K562 (cell line): ENCODE data around the gene MGAM2. TPM values are rescaled to one million over a fixed set of nuclear protein-coding genes. Genes with fewer than 3 reads are reported as not detected.

Experiments
- ATAC-seq: fragments of 200-7000 bp; cut with Tn5 transposase; 3 replicates; pipeline ENCODE4 v1.9.1; 2020; ENCODE audit warnings: moderate library complexity
- BruUV-seq: library from RNA; stranded (reverse); fragments of 400-500 nt; replicated peaks from 2 replicates; lab custom pipeline; 2021; lab: Mats Ljungman, UMichigan
- CTCF ChIA-PET: fragments of 300-600 bp; formaldehyde crosslinking; extraction: SDS; loops from one replicate; lab custom pipeline; 2021; ENCODE audit warnings: low intra/inter-chr PET ratio; lab: Yijun Ruan, JAX
- POLR2A ChIA-PET: fragments of 300-600, 350-650 bp; sonication (Branson Sonifier 250); formaldehyde crosslinking; extraction: SDS; loops from one replicate; lab custom pipeline; 2021; ENCODE audit warnings: antibody characterized with exemption, inconsistent platforms; lab: Yijun Ruan, JAX
- DNase-seq, 4 experiments: peaks; one replicate each; pipeline versions ENCODE4 v3.0.0 to v3.0.0-alpha.2; 2011 to 2018; ENCODE audit warnings: low spot score in 3 of 4, mixed read lengths in 3 of 4; ENCODE audit errors: extremely low read depth in 1 of 4
- FAIRE-seq: peaks from 2 replicates; lab custom pipeline; 2011; peaks lifted over from hg19 to GRCh38; lab: Jason Lieb, UNC
- H2AFZ ChIP-seq: 2 replicates; pipeline ENCODE4 v1.6.0; 2011; ENCODE audit warnings: low read depth, low read length, control low read depth, inconsistent platforms
- H3K27ac ChIP-seq: fragments of 200-600 bp; 3 replicates; pipeline ENCODE4 v1.8.0; 2011; ENCODE audit warnings: low read depth, mild to moderate bottlenecking, control low read depth, inconsistent platforms, low read length, moderate library complexity, mixed read lengths; ENCODE audit errors: extremely low read depth
- H3K27me3 ChIP-seq, 2 experiments: fragments of 300-600 bp in 1 of 2; 2 replicates in 1 of 2; 3 replicates in 1 of 2; pipeline versions ENCODE4 v1.6.0 to v1.8.0; 2011; ENCODE audit warnings: inconsistent platforms in 2 of 2, low read length in 2 of 2, mild to moderate bottlenecking in 1 of 2, mixed read lengths in 1 of 2, moderate library complexity in 1 of 2; ENCODE audit not compliant: control insufficient read depth in 2 of 2, insufficient read depth in 2 of 2
- H3K36me3 ChIP-seq: fragments of 300-600 bp; 3 replicates; pipeline ENCODE4 v1.8.0; 2011; ENCODE audit warnings: mild to moderate bottlenecking, low read length, inconsistent platforms; ENCODE audit not compliant: control insufficient read depth, insufficient read depth
- H3K4me1 ChIP-seq, 2 experiments: fragments of 200-600 bp in 1 of 2; replicated peaks in 1 of 2; 2 replicates in 1 of 2; 3 replicates in 1 of 2; pipeline versions ENCODE4 v1.5.1 to v1.8.0; 2011; ENCODE audit warnings: inconsistent platforms in 2 of 2, low read length in 2 of 2, mild to moderate bottlenecking in 1 of 2, mixed read lengths in 1 of 2, moderate library complexity in 1 of 2; ENCODE audit not compliant: control insufficient read depth in 2 of 2, insufficient read depth in 2 of 2
- H3K4me2 ChIP-seq: 2 replicates; pipeline ENCODE4 v1.6.1; 2011; ENCODE audit warnings: low read length, control low read depth, inconsistent platforms, mixed read lengths; ENCODE audit not compliant: insufficient read depth
- H3K4me3 ChIP-seq: fragments of 200-600 bp; sonication (generic), shearing (Covaris generic); 2 replicates; pipeline ENCODE4 v1.5.1; 2016; ENCODE audit warnings: control low read depth, inconsistent platforms
- H3K79me2 ChIP-seq: fragments of 200-600 bp; 3 replicates; pipeline ENCODE4 v1.8.0; 2011; ENCODE audit warnings: low read length, inconsistent platforms; ENCODE audit not compliant: control insufficient read depth, insufficient read depth
- H3K9ac ChIP-seq, 2 experiments: 2 replicates each; pipeline versions ENCODE4 v1.6.0 to v1.6.1; 2011; ENCODE audit warnings: low read depth in 2 of 2, low read length in 2 of 2, control low read depth in 1 of 2, inconsistent platforms in 1 of 2, mild to moderate bottlenecking in 1 of 2, mixed read lengths in 1 of 2; ENCODE audit not compliant: insufficient read depth in 1 of 2
- H3K9me1 ChIP-seq: one replicate; pipeline ENCODE4 v1.6.0; 2011; ENCODE audit warnings: inconsistent platforms, mild to moderate bottlenecking, low read length, moderate library complexity; ENCODE audit not compliant: control insufficient read depth, insufficient read depth
- H3K9me3 ChIP-seq: replicated peaks from 2 replicates; pipeline ENCODE4 v1.5.1; 2011; ENCODE audit warnings: low read depth, low read length, inconsistent platforms; ENCODE audit not compliant: control insufficient read depth, insufficient read depth
- H4K20me1 ChIP-seq: replicated peaks from 2 replicates; pipeline ENCODE4 v1.6.1; 2011; ENCODE audit warnings: low read length, inconsistent platforms, mixed read lengths; ENCODE audit not compliant: control insufficient read depth, insufficient read depth
- EGR1 ChIP-seq: fragments of 450-650 bp; conservative IDR thresholded peaks from 2 replicates; pipeline ENCODE4 v1.6.1; 2017; ENCODE audit warnings: mild to moderate bottlenecking
- EWSR1 ChIP-seq: fragments of 450-650 bp; IDR thresholded peaks from 2 replicates; pipeline ENCODE4 v1.6.1; 2018; ENCODE audit warnings: borderline replicate concordance, mild to moderate bottlenecking, low read depth, moderate library complexity; ENCODE audit not compliant: partially characterized antibody
- HDAC3 ChIP-seq: fragments of 450-650 bp; IDR thresholded peaks from 2 replicates; pipeline ENCODE4 v1.6.1; 2018; ENCODE audit warnings: borderline replicate concordance, mild to moderate bottlenecking, moderate library complexity; ENCODE audit not compliant: partially characterized antibody
- MBD2 ChIP-seq: sonication (generic); IDR thresholded peaks from 2 replicates; pipeline ENCODE4 v1.6.1; 2016; ENCODE audit warnings: low read depth, borderline replicate concordance
- SAP30 ChIP-seq: fragments of 200-600 bp; sonication (generic); IDR thresholded peaks from 2 replicates; pipeline ENCODE4 v1.6.1; 2012; ENCODE audit warnings: borderline replicate concordance, low read depth, mild to moderate bottlenecking, moderate library complexity, low read length, control low read depth, inconsistent platforms; ENCODE audit not compliant: insufficient read depth, poor library complexity, severe bottlenecking
- TCF7 ChIP-seq: sonication (generic); IDR thresholded peaks from 2 replicates; pipeline ENCODE4 v1.6.1; 2016; ENCODE audit warnings: antibody characterized with exemption, borderline replicate concordance
- YBX1 ChIP-seq: fragments of 450-650 bp; IDR thresholded peaks from 2 replicates; pipeline ENCODE4 v1.7.1; 2016; ENCODE audit warnings: mild to moderate bottlenecking
- ZNF274 ChIP-seq: IDR thresholded peaks from 2 replicates; pipeline ENCODE4 v1.6.1; 2011; ENCODE audit warnings: low read depth, mild to moderate bottlenecking, low read length, moderate library complexity, borderline replicate concordance
- ZNF507 ChIP-seq: conservative IDR thresholded peaks from 2 replicates; pipeline ENCODE4 v1.6.1; 2017; ENCODE audit warnings: missing genetic modification characterization, missing compliant biosample characterization
- WGBS: fragments of 100-300 bp; shearing (Covaris generic); methylation state at CpG from one replicate; pipeline ENCODE4 v1.1.6; 2016; ENCODE audit warnings: low coverage, mixed read lengths; ENCODE audit not compliant: insufficient coverage; ENCODE audit errors: missing lambda C conversion rate; 5-methylcytosine and 5-hydroxymethylcytosine counted together
- in situ Hi-C: fragments of 300-500 bp; cut with MboI; formaldehyde crosslinking; loops from 4 replicates; pipeline ENCODE4 v1.15.0; 2018; ENCODE audit warnings: inconsistent platforms, mixed read lengths
- intact Hi-C: fragments of 100-400 bp; cut with micrococcal nuclease; formaldehyde crosslinking; loops from 2 replicates; pipeline ENCODE4 v1.14.2; 2022
- polyA plus RNA-seq, 8 experiments: library from polyadenylated mRNA; depleted of rRNA in 4 of 8; stranded (reverse) in 5 of 8; unstranded in 3 of 8; fragments of >200 nt; fragmentation: Nextera tagmentation in 2 of 8; fragmentation: Illumina TruSeq in 1 of 8; extraction: Ambion mirVana in 2 of 8; extraction: Trizol in 1 of 8; gene quantifications; 2 replicates each; pipeline versions ENCODE4 v1.2.1 to v1.2.3, GENCODE V29; 2011 to 2014; ENCODE audit warnings: inconsistent platforms in 1 of 8, missing spikeins in 1 of 8
- total RNA-seq, 7 experiments: library from RNA; depleted of rRNA in 6 of 7; stranded (reverse); fragments of >200 nt in 6 of 7; fragmentation: Illumina TruSeq in 2 of 7; extraction: Trizol in 2 of 7; gene quantifications; 2 replicates each; pipeline versions ENCODE4 v1.2.1 to v1.2.3, GENCODE V29; 2011 to 2021; ENCODE audit warnings: low replicate concordance in 1 of 7
- TF ChIP-seq, protein P1 (sequence below): fragments of 250-450 bp; sonication (Bioruptor Pico); IDR thresholded peaks from 2 replicates; pipeline ENCODE4 v1.8.0; 2021; ENCODE audit warnings: moderate library complexity, mild to moderate bottlenecking, inconsistent platforms

The MGAM2 gene
- total and polyA plus RNA-seq, 9 of the 15 experiments (the other 6 are each of a cell fraction or from before 2014, with no cell fraction given): 0.03 TPM; not detected in 8

DNA sequence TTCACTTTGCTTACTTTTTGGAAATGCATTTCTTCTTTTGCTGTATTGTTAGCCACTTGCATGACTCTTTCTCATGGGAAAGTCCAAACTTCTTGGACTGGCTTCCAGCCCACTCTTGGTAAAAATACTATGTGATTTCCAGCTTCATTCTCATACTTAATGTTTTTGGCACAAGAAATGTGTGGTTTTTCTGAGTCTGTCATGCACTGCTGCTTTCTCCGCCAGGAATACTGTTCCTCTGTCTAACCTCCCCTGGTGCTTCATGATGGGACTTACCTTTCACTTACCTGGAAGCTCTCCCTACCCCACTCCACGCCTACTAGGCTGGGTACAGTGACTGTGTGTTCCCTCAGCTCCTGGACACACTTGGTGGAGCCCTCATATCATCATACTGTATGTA lies 18.7 kb downstream of the MGAM2 start:
- Histone ChIP-seq H2AFZ (no peak overlapping the region), H3K9me1 (no peaks in the 10 kb centered on the region), H3K4me3 (no peak overlapping the region), H3K27me3 (no peaks in the 10 kb centered on the region), H3K27ac (no peak overlapping the region), H4K20me1 (no peaks in the 10 kb centered on the region), H3K9ac (no peak overlapping the region), H3K36me3 (no peaks in the 10 kb centered on the region), H3K4me2 (no peak overlapping the region), H3K4me1 (no peaks in the 10 kb centered on the region), H3K9me3 (no peaks in the 10 kb centered on the region), H3K79me2 (no peaks in the 10 kb centered on the region)
- in situ Hi-C loops: no loop called here
- FAIRE-seq (no peak), ATAC-seq (no peak), DNase-seq (no peak)
- POLR2A ChIA-PET: no interaction called here
- BruUV-seq: no TSS peak
- CTCF ChIA-PET: no interaction called here
- TF ChIP-seq, protein P1, sequence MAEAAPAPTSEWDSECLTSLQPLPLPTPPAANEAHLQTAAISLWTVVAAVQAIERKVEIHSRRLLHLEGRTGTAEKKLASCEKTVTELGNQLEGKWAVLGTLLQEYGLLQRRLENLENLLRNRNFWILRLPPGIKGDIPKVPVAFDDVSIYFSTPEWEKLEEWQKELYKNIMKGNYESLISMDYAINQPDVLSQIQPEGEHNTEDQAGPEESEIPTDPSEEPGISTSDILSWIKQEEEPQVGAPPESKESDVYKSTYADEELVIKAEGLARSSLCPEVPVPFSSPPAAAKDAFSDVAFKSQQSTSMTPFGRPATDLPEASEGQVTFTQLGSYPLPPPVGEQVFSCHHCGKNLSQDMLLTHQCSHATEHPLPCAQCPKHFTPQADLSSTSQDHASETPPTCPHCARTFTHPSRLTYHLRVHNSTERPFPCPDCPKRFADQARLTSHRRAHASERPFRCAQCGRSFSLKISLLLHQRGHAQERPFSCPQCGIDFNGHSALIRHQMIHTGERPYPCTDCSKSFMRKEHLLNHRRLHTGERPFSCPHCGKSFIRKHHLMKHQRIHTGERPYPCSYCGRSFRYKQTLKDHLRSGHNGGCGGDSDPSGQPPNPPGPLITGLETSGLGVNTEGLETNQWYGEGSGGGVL (CRISPR knock-in tag): no peak
- TF ChIP-seq ZNF507 (tag) (no peak), SAP30 (no peak), HDAC3 (no peak), ZNF274 (no peak), EWSR1 (no peak), MBD2 (no peak), YBX1 (no peak), TCF7 (no peak), EGR1 (no peak)
- intact Hi-C loops: no loop called here
- WGBS: 0% methylated on average over 2 of the region's 2 CpGs
